HG03469 (cell line): ENCODE measurements around the gene CCDC9B.

Experiments
- ATAC-seq: cut with Tn5 transposase; IDR thresholded peaks from one replicate; pipeline ENCODE4 v1.9.1; 2021; ENCODE audit warnings: mild to moderate bottlenecking, moderate library complexity, moderate number of reproducible peaks; ENCODE audit not compliant: unreplicated experiment

CCDC9B gene

GRCh38 chr15:40340740-40341400 lies at the start of gene CCDC9B:
CCDC9B (minus strand) TSS chr15:40340939; CDS start chr15:40340819, 120 bp downstream.
- ATAC-seq: no peak

DNA sequence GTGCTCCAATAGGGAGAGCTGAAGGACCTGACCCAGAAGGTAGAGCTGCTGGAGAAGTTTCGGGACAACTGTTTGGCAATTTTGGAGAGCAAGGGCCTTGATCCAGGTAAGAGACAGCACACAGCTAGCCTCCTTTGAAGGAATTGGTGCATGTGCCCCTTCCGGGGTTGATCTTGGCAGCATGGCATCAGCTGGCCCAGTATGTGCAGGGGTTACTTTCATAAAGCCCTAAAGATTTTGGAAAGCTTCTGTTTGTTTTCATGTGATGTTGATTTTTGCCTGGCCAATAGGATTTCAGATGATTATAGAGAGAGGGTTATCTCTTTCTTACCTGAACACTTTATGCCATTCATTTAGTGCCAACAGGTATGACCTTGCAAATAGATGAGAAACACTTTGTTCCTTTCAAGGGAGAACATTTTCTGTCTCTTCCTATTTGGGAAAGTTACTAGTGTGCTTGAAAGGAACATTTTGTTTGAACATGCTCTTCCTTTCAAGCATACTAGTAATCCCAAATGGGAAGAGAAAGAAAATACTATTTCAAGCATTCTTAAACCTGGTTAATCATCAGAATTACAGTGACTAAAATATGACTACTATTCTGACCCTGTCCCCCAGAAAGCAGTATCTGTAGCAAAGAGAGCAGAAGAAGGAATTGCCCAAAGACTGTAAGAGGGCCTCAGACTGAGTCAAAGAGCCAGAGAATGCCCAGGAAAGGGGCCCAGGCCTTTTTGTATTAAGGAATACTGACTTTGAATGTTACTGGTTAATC lies 49.3 kb upstream of the CCDC9B start:
- ATAC-seq: no peak

- ATAC-seq: no peak
These were observed 48.4 kb upstream of the CCDC9B start for GRCh38 chr15:40388941-40389823.

DNA sequence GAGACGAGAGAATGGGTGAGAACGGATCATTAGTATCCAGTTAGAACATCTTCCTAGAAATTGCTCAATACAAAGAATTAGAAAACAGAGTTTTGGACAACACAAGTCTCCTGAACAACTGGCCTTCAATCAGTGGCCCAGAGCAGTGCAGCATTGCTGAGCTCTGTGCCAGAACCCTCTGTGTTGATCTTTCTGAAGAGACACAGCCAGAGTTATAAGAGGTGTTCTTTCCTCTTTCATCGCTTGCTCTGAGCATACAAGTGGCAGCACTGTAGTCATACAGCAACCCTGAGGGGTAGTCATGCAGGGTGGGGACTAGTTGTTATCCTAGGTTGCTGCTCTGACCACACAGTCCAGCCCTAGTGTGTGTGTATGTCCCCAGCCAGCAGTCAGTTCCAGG lies 45.7 kb upstream of the CCDC9B start:
- no peak for ATAC-seq

GRCh38 chr15:40382580-40383456 lies 42.1 kb upstream of the CCDC9B start, which contains the start of gene KNSTRN:
KNSTRN (plus strand) TSS chr15:40382721; CDS start chr15:40382836, 115 bp downstream.
- peak; percentile 93 for ATAC-seq

- no peak for ATAC-seq
These were observed 41.2 kb upstream of the CCDC9B start for GRCh38 chr15:40381818-40382529.

DNA sequence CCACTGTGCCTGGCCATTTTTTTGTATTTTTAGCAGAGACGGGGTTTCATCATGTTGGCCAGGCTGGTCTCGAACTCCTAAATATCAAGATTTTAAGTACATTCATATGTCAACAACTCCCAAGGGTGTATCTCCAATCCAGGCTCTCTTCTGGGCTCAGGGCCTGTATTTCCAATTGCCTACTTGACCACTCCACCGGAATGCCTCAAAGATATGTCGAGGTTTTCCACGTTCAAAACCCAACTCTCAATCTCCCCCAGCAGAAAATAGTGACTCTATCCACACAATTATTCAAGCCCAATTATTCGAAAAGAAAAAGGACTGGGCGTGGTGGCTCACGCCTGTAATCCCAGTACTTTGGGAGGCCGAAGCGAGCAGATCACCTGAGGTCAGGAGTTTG lies 39.9 kb upstream of the CCDC9B start:
- no peak for ATAC-seq

- no peak for ATAC-seq
These were observed 39.1 kb upstream of the CCDC9B start for GRCh38 chr15:40379853-40380252.

DNA sequence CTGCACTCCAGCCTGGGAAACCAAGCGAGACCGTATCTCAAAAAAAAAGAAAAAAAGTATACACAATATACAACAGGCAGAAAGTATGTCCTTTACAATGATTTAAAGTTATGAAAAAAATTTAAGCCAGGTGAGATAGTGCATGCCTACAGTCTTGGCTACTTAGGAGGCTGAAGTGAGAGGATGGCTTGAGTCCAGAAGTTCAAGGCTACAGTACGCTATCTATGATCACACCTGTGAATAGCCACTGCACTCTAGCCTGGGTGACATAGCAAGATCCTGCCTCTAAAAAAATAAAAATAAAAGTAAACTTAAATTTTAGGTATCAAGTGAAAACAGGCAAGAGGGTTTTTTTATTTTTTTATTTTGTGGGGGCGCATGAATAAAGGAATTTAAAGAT lies 38.6 kb upstream of the CCDC9B start:
- no peak for ATAC-seq

DNA sequence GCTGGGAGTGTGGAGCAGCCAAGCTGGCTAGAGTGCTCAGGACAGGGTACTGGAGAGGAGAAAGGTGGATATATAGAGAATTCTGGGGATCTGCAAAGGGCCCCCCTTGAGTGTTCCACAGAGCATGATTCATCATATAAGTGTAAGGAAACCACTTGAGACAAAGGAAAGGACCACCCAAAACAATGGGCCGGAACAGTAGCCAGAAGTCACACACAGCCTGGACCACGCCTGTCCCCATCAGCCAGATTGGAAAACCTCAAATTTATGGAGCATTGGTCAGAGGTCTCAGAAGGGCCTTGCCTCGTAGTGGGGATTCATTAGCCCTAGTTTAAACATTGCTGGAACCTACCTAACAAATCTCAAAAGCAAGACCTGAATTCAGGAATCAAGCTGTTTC lies 36.9 kb upstream of the CCDC9B start:
- ATAC-seq: no peak

GRCh38 chr15:40372981-40373380 lies 32.2 kb upstream of the CCDC9B start:
- no peak for ATAC-seq

DNA sequence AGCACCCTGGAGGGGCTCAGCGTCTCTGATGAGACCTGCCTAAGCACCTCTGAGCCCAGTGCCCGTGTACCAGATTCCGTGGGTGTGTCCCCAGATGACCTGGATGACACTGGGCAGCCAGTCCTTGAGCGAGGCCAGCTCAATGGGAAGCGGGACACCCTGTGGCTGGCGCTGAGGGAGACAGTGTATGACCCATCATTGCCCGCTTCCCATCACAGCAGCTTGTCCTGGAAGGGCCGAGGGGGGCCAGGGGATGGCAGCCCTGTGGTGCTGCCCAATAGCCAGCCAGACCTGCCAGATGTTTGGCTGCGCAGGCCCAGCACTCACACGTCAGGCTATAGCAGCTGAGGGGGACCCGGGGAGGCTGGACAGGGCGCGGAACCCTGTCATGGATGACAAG lies 29.2 kb upstream of the CCDC9B start:
- no peak for ATAC-seq

- no peak for ATAC-seq
These were observed 28.7 kb upstream of the CCDC9B start for GRCh38 chr15:40369474-40369869.

- ATAC-seq: no peak
These were observed 28.2 kb upstream of the CCDC9B start for GRCh38 chr15:40368719-40369473.

GRCh38 chr15:40367686-40368611 lies 27.2 kb upstream of the CCDC9B start:
- peak; percentile 69 for ATAC-seq

DNA sequence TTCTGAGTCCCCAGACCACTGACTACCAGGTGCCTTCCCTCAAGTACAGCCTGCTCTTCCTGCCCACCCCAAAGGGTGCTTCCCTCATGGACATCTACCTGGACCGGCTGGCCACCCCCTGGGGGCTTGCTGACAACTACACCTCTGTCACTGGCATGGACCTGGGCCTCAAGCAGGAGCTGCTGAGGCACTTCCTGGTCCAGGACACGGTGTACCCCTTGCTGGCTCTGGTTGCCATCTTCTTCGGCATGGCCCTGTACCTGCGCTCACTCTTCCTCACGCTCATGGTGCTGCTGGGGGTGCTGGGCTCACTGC lies 26.6 kb upstream of the CCDC9B start:
- ATAC-seq: no peak

DNA sequence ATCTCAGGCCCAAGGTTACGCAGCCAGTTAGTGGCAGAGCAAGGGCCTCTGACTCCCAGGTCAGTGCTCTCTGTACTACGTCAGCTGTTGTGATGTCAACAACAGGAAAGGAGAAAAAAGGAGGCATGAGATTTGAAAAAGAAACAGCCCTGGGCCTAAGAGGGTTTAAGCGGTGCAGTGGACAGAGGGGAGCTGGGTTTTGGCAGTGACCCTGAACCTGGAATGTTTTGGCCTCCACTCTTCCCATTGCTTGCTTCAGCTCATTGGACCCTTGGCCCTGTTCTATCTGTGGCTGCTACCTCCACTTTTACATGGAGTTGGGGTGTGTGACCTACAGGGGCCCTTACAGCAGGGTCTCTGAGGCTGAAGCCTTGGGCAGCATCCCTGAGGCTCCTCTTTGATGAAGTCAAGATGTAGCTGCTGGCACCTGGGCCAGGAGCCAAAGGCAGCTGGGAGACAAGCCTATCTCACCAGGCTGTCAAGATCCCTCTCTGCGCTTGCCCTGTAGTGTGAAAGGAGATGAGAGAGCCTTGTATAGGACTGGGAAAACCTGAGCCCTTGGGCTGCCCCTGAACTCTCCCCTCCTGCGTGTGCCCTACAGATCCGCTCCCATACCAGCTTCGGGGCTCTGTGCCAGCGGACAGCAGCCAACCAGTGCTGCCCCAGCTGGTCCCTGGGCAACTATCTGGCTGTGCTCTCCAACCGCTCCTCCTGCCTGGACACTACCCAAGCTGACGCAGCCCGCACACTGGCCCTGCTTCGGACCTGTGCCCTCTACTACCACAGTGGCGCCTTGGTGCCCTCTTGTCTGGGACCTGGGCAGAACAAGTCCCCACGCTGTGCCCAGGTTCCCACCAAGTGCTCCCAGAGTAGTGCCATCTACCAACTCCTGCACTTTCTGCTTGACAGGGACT lies 26.0 kb upstream of the CCDC9B start:
- ATAC-seq: no peak
